Measurements from ENCODE around the gene EIF2AK2.

Gene EIF2AK2

GRCh38 chr2:37191253-37191652 is 34.5 kb upstream of the EIF2AK2 start:
- H3F3A ChIP-seq (ENCODE audit: insufficient read depth, low read length), result no peaks in the 10 kb centered on the region
- no peaks in the 10 kb centered on the region for H3K27me3 ChIP-seq (replicated peaks; ENCODE audit: insufficient read depth, low read length)
- H3K36me3 ChIP-seq (replicated peaks; ENCODE audit: insufficient read depth, low read length), result no peaks in the 10 kb centered on the region
- H3K9ac ChIP-seq (ENCODE audit: low read length), result no peak overlapping the region
- H3K4me1 ChIP-seq (ENCODE audit: low read length), result no peaks in the 10 kb centered on the region
- H3K9me2 ChIP-seq (replicated peaks; ENCODE audit: insufficient read depth, low read length), result no peaks in the 10 kb centered on the region
- no peak overlapping the region for H3K27ac ChIP-seq (ENCODE audit: low read length)
- no peak overlapping the region for H2AFZ ChIP-seq (ENCODE audit: low read length)
- no peak for TF ChIP-seq CTCF (IDR thresholded peaks at IDR 0.05; ENCODE audit: low read length)
- no peak for TF ChIP-seq EZH2 (optimal IDR thresholded peaks at IDR 0.05; ENCODE audit: low read depth, low read length)
- TF ChIP-seq EZH2phosphoT487 (IDR thresholded peaks at IDR 0.05; ENCODE audit: low read length), result no peak
- DNase-seq, result no peak
- no peak overlapping the region for H3K4me2 ChIP-seq (ENCODE audit: low read depth, low read length)
- no peak overlapping the region for H3K4me3 ChIP-seq (ENCODE audit: low read length)
- H3K79me2 ChIP-seq (ENCODE audit: low read length), result no peaks in the 10 kb centered on the region
- no peaks in the 10 kb centered on the region for H3K9me3 ChIP-seq (replicated peaks; ENCODE audit: insufficient read depth, low read length)
- no peaks in the 10 kb centered on the region for H4K20me1 ChIP-seq (ENCODE audit: insufficient read depth, low read length)

DNA sequence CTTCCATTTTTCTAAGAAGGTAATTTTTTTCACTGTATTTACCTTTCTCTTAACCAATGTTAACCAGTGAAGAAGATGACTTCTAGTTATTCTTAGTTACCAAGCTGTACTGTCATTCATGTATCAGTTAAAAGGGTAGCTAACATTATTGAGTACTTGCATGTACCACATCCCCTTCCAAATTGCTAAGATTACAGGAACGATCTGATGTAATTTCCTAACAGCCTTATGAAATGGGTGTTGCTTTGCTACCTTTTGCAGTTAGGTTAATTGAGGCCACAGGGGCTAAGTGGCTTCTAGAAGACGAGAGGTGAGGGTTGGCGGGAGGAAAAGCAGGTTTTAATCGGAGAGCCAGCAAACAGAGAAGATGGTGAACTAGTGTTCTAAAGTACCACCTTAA is 33.5 kb upstream of the EIF2AK2 start:
- Histone ChIP-seq H3K27me3 (replicated peaks; ENCODE audit: insufficient read depth, low read length) (no peaks in the 10 kb centered on the region), H3K27ac (ENCODE audit: low read length) (no peak overlapping the region), H3K4me1 (ENCODE audit: low read length) (no peaks in the 10 kb centered on the region), H2AFZ (ENCODE audit: low read length) (no peak overlapping the region), H3K9me3 (replicated peaks; ENCODE audit: insufficient read depth, low read length) (no peaks in the 10 kb centered on the region), H3K9me2 (replicated peaks; ENCODE audit: insufficient read depth, low read length) (no peaks in the 10 kb centered on the region), H4K20me1 (ENCODE audit: insufficient read depth, low read length) (no peaks in the 10 kb centered on the region), H3K36me3 (replicated peaks; ENCODE audit: insufficient read depth, low read length) (no peaks in the 10 kb centered on the region), H3K4me3 (ENCODE audit: low read length) (no peak overlapping the region), H3K79me2 (ENCODE audit: low read length) (no peaks in the 10 kb centered on the region), H3F3A (ENCODE audit: insufficient read depth, low read length) (no peaks in the 10 kb centered on the region), H3K9ac (ENCODE audit: low read length) (no peak overlapping the region), H3K4me2 (ENCODE audit: low read depth, low read length) (no peak overlapping the region)
- TF ChIP-seq EZH2phosphoT487 (IDR thresholded peaks at IDR 0.05; ENCODE audit: low read length), result no peak
- TF ChIP-seq EZH2 (optimal IDR thresholded peaks at IDR 0.05; ENCODE audit: low read depth, low read length), result no peak
- TF ChIP-seq CTCF (IDR thresholded peaks at IDR 0.05; ENCODE audit: low read length), result no peak
- no peak for DNase-seq

- H4K20me1 ChIP-seq (ENCODE audit: insufficient read depth, low read length), result no peaks in the 10 kb centered on the region
- no peak overlapping the region for H2AFZ ChIP-seq (ENCODE audit: low read length)
- no peaks in the 10 kb centered on the region for H3K27me3 ChIP-seq (replicated peaks; ENCODE audit: insufficient read depth, low read length)
- H3K27ac ChIP-seq (ENCODE audit: low read length), result no peak overlapping the region
- no peaks in the 10 kb centered on the region for H3K36me3 ChIP-seq (replicated peaks; ENCODE audit: insufficient read depth, low read length)
- H3K9me2 ChIP-seq (replicated peaks; ENCODE audit: insufficient read depth, low read length), result no peaks in the 10 kb centered on the region
- H3K79me2 ChIP-seq (ENCODE audit: low read length), result no peaks in the 10 kb centered on the region
- no peak overlapping the region for H3K9ac ChIP-seq (ENCODE audit: low read length)
- TF ChIP-seq CTCF (IDR thresholded peaks at IDR 0.05; ENCODE audit: low read length), result no peak
- no peak for TF ChIP-seq EZH2 (optimal IDR thresholded peaks at IDR 0.05; ENCODE audit: low read depth, low read length)
- no peak for TF ChIP-seq EZH2phosphoT487 (IDR thresholded peaks at IDR 0.05; ENCODE audit: low read length)
- DNase-seq, result no peak
- H3K4me2 ChIP-seq (ENCODE audit: low read depth, low read length), result no peak overlapping the region
- no peaks in the 10 kb centered on the region for H3F3A ChIP-seq (ENCODE audit: insufficient read depth, low read length)
- no peak overlapping the region for H3K4me3 ChIP-seq (ENCODE audit: low read length)
- no peaks in the 10 kb centered on the region for H3K9me3 ChIP-seq (replicated peaks; ENCODE audit: insufficient read depth, low read length)
- no peaks in the 10 kb centered on the region for H3K4me1 ChIP-seq (ENCODE audit: low read length)
These were observed 32.8 kb upstream of the EIF2AK2 start for GRCh38 chr2:37189452-37190153.

All from MM.1S (cell line).